Fibroblast of villous mesenchyme (primary cell): ENCODE measurements around the gene CHD5. TPM values are rescaled to one million over a fixed set of nuclear protein-coding genes. Genes with fewer than 3 reads are reported as not detected.

Source experiments
- DNase-seq: peaks from one replicate; pipeline ENCODE4 v3.0.0-alpha.2; 2010; ENCODE audit warnings: low read depth
- H3K4me3 ChIP-seq: 2 replicates; pipeline ENCODE4 v1.5.1; 2011; ENCODE audit warnings: low read depth, mild to moderate bottlenecking, low read length
- total RNA-seq: library from RNA; depleted of rRNA; stranded (reverse); fragments of >200 nt; gene quantifications from 2 replicates; pipeline ENCODE4 v1.2.3, GENCODE V29; 2012
- TF ChIP-seq, protein P1 (sequence below): IDR thresholded peaks from 2 replicates; pipeline ENCODE4 v1.5.1; 2012; ENCODE audit warnings: low read depth, mild to moderate bottlenecking, low read length; ENCODE audit not compliant: insufficient read depth

The CHD5 gene
- total RNA-seq, 1 donor, result under 0.01 TPM

DNA sequence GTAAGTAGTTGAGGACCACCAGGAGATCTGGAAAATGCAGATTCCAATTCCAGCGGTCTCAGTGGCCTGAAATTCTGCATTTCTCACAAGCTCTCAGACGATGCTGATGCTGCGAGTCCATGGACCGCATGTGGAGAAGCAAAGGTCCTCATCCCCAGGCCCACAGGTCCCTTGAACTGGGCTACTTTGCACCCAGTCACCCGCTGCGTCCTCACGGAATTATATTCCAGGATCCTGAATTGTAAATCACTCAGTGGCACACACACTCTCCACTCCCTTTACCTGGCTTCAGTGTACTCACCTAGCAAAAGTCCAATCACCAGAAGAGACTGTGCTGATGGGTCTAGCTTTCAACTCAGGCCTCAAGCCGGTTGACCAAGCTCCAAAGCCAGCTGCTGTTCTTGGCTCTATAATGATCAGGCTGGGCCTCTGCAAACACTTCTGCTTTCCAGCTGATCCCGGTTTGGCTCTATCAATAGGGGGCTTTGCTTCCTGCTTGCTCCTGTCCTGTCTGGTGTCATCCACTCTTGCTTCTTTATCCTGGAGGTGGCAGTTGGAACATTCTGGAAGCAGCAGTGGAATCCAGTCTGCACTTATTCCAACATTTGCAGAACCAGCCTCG is 20.2 kb upstream of the CHD5 start:
- no peak for DNase-seq
- peak overlapping the region; percentile 98 for H3K4me3 ChIP-seq
- TF ChIP-seq, protein P1, sequence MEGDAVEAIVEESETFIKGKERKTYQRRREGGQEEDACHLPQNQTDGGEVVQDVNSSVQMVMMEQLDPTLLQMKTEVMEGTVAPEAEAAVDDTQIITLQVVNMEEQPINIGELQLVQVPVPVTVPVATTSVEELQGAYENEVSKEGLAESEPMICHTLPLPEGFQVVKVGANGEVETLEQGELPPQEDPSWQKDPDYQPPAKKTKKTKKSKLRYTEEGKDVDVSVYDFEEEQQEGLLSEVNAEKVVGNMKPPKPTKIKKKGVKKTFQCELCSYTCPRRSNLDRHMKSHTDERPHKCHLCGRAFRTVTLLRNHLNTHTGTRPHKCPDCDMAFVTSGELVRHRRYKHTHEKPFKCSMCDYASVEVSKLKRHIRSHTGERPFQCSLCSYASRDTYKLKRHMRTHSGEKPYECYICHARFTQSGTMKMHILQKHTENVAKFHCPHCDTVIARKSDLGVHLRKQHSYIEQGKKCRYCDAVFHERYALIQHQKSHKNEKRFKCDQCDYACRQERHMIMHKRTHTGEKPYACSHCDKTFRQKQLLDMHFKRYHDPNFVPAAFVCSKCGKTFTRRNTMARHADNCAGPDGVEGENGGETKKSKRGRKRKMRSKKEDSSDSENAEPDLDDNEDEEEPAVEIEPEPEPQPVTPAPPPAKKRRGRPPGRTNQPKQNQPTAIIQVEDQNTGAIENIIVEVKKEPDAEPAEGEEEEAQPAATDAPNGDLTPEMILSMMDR, result no peak

DNA sequence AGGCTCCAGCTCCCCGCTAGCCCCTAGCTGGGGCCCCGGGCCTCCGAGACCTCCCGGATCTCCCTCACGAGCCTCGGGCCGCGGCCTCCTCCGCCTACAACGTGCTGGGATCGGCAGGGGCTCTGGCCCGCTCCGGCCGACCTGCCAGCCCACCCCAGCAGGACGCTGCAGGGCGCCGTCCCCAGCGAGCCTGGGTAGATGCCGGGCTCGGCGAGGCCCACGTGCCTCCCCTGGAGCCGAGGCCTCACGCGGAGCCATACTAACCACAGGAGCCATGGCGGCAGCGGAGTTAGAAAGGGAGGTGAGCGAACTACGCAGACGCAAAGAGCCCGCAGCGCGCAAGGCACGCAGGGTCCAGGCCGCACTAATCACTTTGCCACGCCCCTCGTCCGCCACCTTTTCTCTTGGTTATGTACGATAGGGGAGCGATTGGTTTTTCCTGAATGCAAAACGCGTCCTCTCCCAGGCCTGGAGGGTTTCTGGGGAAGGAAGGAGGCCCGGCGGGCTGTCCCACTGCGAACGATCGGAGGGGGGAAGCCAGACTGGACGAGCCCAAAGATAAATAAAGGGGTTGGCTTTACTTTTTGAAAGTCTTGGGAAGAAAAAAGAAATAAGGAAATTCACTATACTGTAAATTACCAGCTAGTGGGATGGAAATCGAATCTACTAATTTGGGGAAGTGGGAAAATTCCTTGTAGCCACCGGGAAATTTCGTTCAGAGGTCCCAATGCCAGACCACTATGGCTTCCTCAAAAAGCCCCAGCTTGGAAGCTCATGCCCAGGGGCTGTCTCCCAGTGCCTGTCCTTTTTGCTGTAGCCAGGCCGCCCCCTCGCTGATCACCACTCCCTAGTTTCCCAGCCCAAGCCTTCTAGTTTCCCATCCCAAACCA is 19.4 kb upstream of the CHD5 start, which contains the start of gene RPL22:
TSS of gene RPL22 (minus strand) at position 298 of the 890 bp plus-strand sequence. CDS start at position 276, 22 bp downstream.
- DNase-seq, result peak; percentile 99
- TF ChIP-seq, protein P1, result no peak
- peak within 1 kb of the TSS; percentile 98 for H3K4me3 ChIP-seq

DNA sequence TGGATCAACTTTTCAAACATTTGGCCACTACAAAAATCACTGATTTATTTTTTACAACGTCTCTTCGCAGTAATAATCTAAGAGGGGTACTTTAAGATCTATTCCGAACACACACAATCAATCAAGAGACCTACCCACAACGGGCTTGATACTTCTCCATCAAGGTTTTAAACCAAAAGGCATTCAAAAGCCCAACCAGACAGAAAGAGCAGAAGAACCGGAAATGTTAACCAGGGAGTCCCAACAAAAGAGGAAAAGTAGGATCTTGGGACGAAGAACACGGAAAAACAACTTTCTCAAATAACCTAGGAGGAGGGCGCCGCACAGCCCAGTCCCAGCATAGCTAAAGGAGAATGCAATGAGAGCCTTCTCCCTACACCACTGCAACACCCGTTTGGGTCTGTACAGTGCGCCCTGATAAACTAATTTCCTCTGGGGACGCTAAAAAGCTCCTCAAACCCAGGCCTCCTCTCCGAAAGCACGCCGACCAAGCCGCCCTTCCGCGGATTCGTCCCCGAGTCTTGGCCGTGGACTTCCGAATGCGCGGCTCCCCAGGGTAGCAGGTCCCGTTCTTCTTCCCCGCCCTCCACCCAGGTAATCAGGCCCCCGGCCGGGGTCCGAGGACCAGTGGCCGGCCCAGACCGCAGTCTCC is 18.7 kb upstream of the CHD5 start:
- TF ChIP-seq, protein P1, result no peak
- peak; percentile 32 for DNase-seq
- peak overlapping the region; percentile 98 for H3K4me3 ChIP-seq

DNA sequence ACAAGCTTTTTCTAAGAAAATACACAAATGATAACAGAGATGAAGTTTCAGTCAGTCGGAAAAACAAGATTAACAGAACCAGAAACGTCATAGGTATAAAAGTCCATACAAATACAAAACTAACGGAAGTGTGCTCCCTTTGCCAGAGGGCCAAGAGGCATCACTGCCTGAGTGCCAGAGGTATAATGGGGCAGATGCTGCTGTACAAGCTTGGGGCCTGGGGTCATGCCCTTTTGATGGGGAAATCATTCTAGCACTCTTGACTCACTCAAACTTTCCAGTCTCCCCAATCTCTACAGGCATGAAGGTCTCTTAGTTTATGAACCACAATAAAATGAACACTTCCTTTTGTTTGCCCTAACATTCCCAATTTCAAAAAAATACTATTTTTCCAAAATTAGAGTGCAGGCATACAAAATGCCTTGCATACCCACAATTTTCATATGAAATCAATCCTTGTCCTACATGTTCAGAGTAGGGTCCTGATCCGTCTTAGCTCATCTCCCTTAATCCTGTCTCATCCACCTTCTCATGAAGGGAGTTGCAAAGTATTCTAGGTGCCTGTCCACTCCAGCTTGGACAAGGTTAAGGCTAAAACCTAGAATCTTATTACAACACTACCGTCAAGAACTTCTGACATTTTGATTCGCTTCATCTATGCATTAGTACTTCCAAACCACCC is 17.8 kb upstream of the CHD5 start:
- H3K4me3 ChIP-seq, result peak overlapping the region; percentile 98
- TF ChIP-seq, protein P1, result no peak
- DNase-seq, result no peak

DNA sequence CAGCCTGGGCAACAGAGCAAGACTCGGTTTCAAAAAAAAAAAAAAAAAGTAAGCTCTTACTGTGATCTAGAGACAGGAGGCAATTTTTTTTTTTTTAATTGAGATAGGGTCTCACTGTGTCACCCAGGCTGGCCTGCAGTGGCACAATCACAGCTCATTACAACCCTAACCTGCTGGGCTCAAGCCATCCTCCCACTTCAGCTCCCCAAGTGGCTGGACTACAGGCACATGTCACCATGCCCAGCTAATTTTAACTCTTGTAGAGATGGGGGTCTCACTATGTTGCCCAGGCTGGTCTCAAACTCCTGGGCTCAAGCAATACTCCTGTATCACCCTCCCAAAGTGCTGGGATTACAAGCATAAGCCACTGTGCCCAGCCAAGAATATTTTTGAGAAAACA is 11.8 kb upstream of the CHD5 start:
- TF ChIP-seq, protein P1, result no peak
- DNase-seq, result no peak
- no peak overlapping the region for H3K4me3 ChIP-seq

DNA sequence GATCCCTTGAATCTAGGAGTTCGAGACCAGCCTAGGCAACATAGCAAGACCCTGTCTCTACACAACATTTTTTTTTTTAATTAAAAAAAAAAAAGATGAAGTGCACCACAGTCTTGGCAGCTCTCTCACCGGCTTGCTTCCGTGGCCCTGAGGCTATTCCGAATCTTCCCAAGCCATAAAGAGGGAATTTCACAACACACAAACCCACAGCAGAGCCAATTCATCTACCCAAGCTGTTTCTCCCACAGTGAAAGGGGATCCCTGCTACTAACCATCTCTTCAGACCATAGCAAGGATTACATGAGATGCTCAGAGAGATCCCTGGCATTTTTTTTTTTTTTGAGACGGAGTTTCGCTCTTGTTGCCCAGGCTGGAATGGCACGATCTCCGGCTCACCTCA is 8.3 kb upstream of the CHD5 start:
- TF ChIP-seq, protein P1, result no peak
- DNase-seq, result peak; percentile 42
- H3K4me3 ChIP-seq, result no peak overlapping the region
